Thymus (tissue), 11 donors: ENCODE results near the gene NARF. TPM values are rescaled to one million over a fixed set of nuclear protein-coding genes. Genes with fewer than 3 reads are reported as not detected.

ENCODE experiments used
- DNase-seq, 9 donors: peaks; one replicate each; pipeline ENCODE4 v3.0.0-alpha.2; 2013; ENCODE audit warnings: low spot score in 9 of 9, low read depth in 6 of 9, missing footprints in 1 of 9
- H3K27ac ChIP-seq, 2 donors: one replicate each; pipeline ENCODE4 v1.5.1; 2013; ENCODE audit warnings: control low read depth in 1 of 2, low read depth in 1 of 2, low read length in 1 of 2, mild to moderate bottlenecking in 1 of 2, moderate library complexity in 1 of 2
- H3K27me3 ChIP-seq, 2 donors: one replicate each; pipeline ENCODE4 v1.5.1; 2013; ENCODE audit warnings: low read length in 1 of 2; ENCODE audit not compliant: control insufficient read depth in 2 of 2, insufficient read depth in 1 of 2
- H3K36me3 ChIP-seq, 2 donors: one replicate each; pipeline ENCODE4 v1.5.1; 2013; ENCODE audit warnings: low read length in 1 of 2, mild to moderate bottlenecking in 1 of 2, moderate library complexity in 1 of 2; ENCODE audit not compliant: control insufficient read depth in 2 of 2, insufficient read depth in 2 of 2
- H3K4me1 ChIP-seq, 2 donors: one replicate each; pipeline ENCODE4 v1.5.1; 2013; ENCODE audit warnings: low read length in 2 of 2; ENCODE audit not compliant: control insufficient read depth in 2 of 2, insufficient read depth in 2 of 2
- H3K4me3 ChIP-seq, 2 donors: one replicate each; pipeline ENCODE4 v1.5.1; 2013; ENCODE audit warnings: low read length in 2 of 2, control low read depth in 1 of 2, mild to moderate bottlenecking in 1 of 2
- H3K9me3 ChIP-seq, 2 donors: one replicate each; pipeline ENCODE4 v1.5.1; 2013; ENCODE audit warnings: low read length in 1 of 2, mild to moderate bottlenecking in 1 of 2; ENCODE audit not compliant: control insufficient read depth in 2 of 2, insufficient read depth in 1 of 2
- WGBS: extraction: QIAGEN DNeasy Blood & Tissue Kit; methylation state at CpG from one replicate; pipeline ENCODE4 v1.1.7; 2013; 5-methylcytosine and 5-hydroxymethylcytosine counted together
- polyA plus RNA-seq: library from polyadenylated mRNA; stranded (reverse); fragments of 200-250 nt; gene quantifications from one replicate; pipeline ENCODE4 v1.2.3, GENCODE V29; 2013
- total RNA-seq: library from RNA; stranded (reverse); fragments of 120-200 nt; gene quantifications from one replicate; pipeline ENCODE4 v1.2.4, GENCODE V29; 2013
- donor health status: healthy.

Gene NARF
- total and polyA plus RNA-seq, 2 donors: 60.0 to 137 TPM

DNA sequence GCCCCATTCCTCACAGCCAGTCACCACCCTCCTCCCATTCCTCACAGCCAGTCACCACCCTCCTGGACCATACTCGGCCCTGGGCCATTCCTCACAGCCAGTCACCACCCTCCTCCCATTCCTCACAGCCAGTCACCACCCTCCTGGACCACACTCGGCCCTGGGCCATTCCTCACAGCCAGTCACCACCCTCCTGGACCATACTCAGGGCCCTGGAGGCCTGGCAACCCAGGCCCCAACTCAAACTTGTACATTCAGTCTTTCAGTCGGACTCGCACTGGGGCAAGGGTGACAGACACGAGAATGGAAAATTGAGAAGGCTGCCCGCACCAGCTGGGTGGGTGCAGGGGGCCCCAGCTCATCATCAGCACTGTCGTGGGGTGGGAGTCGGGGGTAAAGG is 30.6 kb downstream of the NARF start:
- Histone ChIP-seq H3K4me1 (peaks cover 8 to 22% of the 10 kb centered on the region in 2 donors), H3K4me3 (no peak overlapping the region), H3K9me3 (no peaks in the 10 kb centered on the region), H3K27me3 (no peaks in the 10 kb centered on the region), H3K27ac (no peak overlapping the region), H3K36me3 (peaks cover 47 to 54% of the 10 kb centered on the region in 2 donors)
- DNase-seq: no peak
- WGBS: 94% methylated on average over 8 of the region's 8 CpGs

DNA sequence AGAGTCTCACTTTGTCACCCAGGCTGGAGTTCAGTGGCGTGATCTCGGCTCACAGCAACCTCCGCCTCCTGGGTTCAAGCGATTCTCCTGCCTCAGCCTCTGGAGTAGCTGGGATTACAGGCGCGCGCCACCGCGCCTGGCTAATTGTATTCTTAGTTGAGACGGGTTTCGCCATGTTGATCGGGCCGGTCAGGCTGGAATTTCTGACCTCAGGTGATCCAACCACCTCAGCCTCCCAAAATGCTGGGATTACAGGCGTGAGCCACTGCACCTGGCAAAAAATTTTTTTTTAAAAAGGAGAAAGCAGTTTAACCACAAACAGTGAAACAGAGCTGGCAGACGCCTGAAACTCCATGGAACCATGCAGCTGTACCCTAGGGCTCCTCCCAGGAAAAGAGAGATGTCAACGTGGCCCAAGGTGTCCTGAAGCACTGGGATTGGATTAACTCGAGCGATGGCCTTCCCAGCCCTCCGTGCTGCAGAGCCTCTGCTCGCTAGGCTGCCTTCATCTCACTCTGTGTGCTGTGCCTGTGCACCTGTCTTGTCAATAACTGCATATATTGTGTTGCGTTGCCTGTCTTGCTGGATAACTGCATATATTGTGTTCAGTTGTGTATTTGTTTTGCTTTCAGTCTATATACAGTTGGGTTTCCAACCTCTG is 31.4 kb downstream of the NARF start:
- Histone ChIP-seq H3K36me3 (peaks cover 38 to 45% of the 10 kb centered on the region in 2 donors), H3K4me1 (peaks cover 8 to 27% of the 10 kb centered on the region in 2 donors), H3K4me3 (no peak overlapping the region), H3K27ac (peak overlapping the region in 1 of 2 donors; percentile 24), H3K9me3 (no peaks in the 10 kb centered on the region), H3K27me3 (no peaks in the 10 kb centered on the region)
- peak in 1 of 9 donors; percentile 15 for DNase-seq
- WGBS: 74% methylated on average over 21 of the region's 21 CpGs

DNA sequence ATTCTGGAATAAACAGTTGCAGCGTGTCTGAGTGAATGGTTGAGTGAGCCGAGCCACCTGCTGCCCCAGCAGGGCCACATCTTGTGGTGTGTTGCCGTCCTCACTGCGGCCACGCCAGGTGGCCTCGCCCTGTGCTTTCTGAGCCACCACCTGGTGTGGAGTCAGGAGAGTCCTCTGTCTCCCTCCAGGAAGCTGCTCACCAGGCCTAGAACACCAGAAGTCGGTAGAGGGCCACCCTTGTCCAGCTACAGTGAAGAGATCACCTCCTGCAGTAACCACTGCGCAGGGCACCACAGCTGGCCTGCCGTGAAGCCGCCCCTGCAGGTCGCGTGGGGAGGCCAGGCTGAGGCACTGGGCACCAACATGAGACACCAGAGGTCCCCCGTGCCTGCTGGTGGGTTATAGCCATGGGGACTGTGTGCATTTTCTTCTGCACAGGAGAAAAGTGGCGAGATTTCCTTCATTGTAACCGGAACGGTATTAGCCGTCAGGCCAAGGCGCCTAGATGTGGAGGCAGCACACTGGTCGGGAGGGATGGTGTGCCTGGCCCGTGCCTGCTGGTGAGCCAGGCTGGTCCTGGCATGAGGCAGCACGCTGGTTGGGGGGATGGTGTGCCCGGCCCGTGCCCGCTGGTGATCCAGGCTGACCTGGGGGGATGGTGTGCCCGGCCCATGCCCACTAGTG is 32.1 kb downstream of the NARF start:
- DNase-seq: no peak
- peaks cover 33 to 39% of the 10 kb centered on the region in 2 donors for H3K36me3 ChIP-seq

DNA sequence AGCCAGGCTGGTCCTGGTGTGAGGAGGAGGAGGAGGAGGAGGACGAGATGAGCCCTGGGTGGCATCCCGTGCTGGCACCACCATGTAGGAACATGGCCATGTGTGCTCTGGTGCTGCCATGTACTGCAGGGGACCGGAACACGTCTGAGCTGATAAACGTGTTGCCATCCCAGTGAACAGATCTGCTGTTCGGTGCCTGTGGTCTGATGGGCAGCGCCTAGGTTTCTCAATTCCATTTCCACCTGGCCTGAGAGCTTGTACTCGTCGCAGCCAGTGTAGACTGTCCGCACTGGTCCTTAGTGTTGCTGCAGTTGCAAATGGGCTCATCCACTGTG is 32.6 kb downstream of the NARF start:
- 96% methylated on average over 10 of the region's 10 CpGs for WGBS
- no peak for DNase-seq
- H3K27me3 ChIP-seq: no peaks in the 10 kb centered on the region
- H3K36me3 ChIP-seq: peaks cover 28 to 34% of the 10 kb centered on the region in 2 donors
- no peak overlapping the region for H3K27ac ChIP-seq
- no peak overlapping the region for H3K4me3 ChIP-seq
- peaks cover 8 to 27% of the 10 kb centered on the region in 2 donors for H3K4me1 ChIP-seq
- H3K9me3 ChIP-seq: no peaks in the 10 kb centered on the region

More for the DNA sequence above, 32.1 kb downstream of the NARF start:
- H3K4me1 ChIP-seq: peaks cover 8 to 27% of the 10 kb centered on the region in 2 donors
- no peak overlapping the region for H3K4me3 ChIP-seq
- no peaks in the 10 kb centered on the region for H3K27me3 ChIP-seq
- H3K27ac ChIP-seq: peak overlapping the region in 1 of 2 donors; percentile 24
- WGBS: 76% methylated on average over 25 of the region's 25 CpGs
- no peaks in the 10 kb centered on the region for H3K9me3 ChIP-seq

DNA sequence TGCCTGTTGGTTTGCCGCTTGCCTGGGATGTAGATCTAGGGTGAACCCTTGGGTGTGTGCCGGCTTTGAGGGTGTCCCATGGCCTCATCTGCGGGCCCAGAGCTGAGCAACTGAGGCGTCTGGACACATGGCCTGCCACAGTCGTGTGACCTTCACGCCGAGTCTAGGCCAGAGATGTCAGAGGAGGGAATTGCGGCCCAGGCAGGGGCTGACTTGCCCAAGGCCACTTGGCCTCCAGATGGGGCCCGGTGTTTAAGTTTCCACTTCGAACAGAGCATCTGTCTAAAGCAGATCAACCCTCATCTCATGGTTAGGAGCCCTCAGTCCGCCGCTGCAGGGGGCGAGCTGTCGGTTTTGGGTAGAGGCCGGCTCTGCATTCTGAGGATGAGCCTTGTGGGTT is 33.0 kb downstream of the NARF start:
- Histone ChIP-seq H3K4me1 (peaks cover 10 to 31% of the 10 kb centered on the region in 2 donors), H3K4me3 (no peak overlapping the region), H3K36me3 (peaks cover 24 to 30% of the 10 kb centered on the region in 2 donors), H3K27me3 (no peaks in the 10 kb centered on the region), H3K9me3 (no peaks in the 10 kb centered on the region), H3K27ac (no peak overlapping the region)
- 89% methylated on average over 15 of the region's 15 CpGs for whole genome bisulfite sequencing
- no peak for DNase-seq

DNA sequence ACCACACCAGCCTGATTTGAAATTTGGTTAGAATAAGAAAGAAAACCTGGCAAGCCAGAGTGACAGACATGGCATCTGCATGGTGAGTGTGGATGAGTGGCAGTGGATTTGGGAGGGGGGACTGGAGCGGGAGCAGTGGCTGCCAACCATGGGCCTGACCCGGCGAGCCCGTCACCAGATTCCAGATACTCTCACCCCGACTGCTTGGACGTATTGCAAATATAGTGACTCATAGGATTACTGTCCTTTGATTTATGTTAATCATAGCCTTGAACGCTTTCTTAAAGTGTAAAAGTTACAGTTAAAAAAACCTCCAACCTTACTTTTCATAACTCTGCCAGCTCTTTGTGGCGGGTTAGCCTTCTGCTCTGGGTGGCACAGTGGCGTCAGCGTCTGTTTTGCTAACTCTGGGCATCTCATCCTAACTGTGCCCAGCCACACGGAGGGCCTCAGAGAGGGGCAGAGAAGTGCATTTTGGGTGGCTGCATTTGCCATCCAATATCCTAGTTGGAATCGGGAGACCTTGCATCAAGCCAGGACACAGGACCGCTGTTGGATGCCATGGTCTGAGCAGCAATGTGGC is 34.2 kb downstream of the NARF start:
- DNase-seq: no peak
- Histone ChIP-seq H3K4me1 (peaks cover 13 to 37% of the 10 kb centered on the region in 2 donors), H3K9me3 (no peaks in the 10 kb centered on the region), H3K36me3 (peaks cover 12 to 20% of the 10 kb centered on the region in 2 donors), H3K4me3 (no peak overlapping the region), H3K27ac (no peak overlapping the region), H3K27me3 (no peaks in the 10 kb centered on the region)
- 92% methylated on average over 13 of the region's 13 CpGs for WGBS

DNA sequence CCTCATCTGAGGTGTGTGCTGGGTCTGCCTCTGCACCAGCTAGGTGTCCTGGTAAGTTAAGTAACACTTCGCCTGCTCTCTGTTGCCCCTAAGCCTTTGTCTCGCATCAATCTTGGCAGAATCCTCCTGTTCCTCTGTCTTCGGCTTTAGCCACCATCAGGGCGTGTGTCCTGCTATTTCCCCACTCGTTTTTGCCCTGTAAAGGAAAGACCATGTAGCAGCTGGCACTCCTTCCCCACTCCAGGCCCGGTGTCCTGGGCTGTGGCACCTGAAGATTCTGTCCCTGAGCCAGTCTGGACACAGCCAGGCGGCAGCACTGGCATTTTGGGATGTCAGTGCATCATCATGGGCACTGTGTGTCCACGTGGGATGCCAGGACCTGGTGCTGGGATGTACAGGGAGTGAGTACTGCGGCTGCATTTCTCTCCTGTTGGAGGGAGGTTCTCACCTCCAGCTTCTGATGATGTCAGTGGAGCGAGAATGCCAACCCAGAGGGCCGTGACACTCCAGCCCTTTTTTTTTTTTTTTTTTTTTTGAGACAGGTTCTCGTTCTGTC is 34.8 kb downstream of the NARF start:
- Histone ChIP-seq H3K4me3 (no peak overlapping the region), H3K27ac (no peak overlapping the region), H3K36me3 (peaks cover 9 to 15% of the 10 kb centered on the region in 2 donors), H3K27me3 (no peaks in the 10 kb centered on the region), H3K4me1 (peaks cover 13 to 42% of the 10 kb centered on the region in 2 donors), H3K9me3 (no peaks in the 10 kb centered on the region)
- 96% methylated on average over 12 of the region's 12 CpGs for WGBS
- DNase-seq: no peak

DNA sequence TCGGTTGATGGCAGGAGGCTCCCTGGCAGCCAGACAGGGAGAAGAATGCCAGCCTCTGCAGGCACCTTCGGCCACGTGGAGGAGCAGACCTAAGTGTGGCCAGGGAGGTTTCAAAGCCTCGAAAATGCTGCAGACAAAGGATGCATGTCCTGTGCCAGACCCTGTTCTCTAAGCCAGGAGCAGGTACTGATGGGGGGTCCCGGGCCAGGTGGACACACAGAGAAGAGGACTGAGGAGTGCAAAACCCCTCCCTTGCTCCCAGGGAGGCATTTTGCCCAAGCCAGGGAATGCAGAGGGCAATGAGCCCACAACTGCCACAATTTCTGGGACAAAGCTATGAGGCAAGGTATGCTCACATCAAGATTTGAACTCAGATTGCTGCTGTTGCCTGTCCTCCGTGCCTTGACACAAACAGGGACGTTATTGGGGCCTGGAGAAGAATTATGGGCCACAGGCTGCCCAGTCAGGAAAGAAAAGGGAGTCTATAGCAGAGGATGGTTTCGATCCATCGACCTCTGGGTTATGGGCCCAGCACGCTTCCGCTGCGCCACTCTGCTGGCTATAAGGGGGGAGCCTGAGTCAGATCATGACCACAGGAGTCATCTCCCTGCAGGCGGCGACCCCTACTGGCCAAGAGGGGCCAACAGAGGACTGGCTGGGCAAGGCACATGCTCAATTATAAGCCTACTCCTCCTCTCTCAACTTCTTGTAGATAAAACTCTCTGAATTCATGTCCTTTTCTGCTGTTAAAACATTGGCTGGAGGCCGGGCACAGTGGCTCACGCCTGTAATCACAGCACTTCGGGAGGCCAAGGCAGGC is 35.9 kb downstream of the NARF start:
- WGBS: 25% methylated on average over 17 of the region's 17 CpGs
- H3K27me3 ChIP-seq: no peaks in the 10 kb centered on the region
- H3K36me3 ChIP-seq: peaks cover 4% of the 10 kb centered on the region in 2 donors
- H3K9me3 ChIP-seq: no peaks in the 10 kb centered on the region
- H3K27ac ChIP-seq: no peak overlapping the region
- H3K4me1 ChIP-seq: peaks cover 11 to 37% of the 10 kb centered on the region in 2 donors
- H3K4me3 ChIP-seq: no peak overlapping the region
- peak; percentile 32 to 72 (median 41) for DNase-seq
